ENCODE data around the gene LCP1. TPM values are rescaled to one million over a fixed set of nuclear protein-coding genes. Genes with fewer than 3 reads are reported as not detected.

The LCP1 gene
- total and polyA plus RNA-seq, 2 of the 13 experiments (the other 11 are each of a cell fraction or from before 2014, with no cell fraction given), result 1.6 TPM

GRCh38 chr13:46202188-46202795 is 20.3 kb upstream of the LCP1 start:
- no peaks in the 10 kb centered on the region for H3K36me3 ChIP-seq (replicated peaks in 1 of 2; ENCODE audit: control insufficient read depth in 1 of 2, insufficient read depth in 2 of 2, low read length in 2 of 2)
- intact Hi-C loops (cut with micrococcal nuclease; ENCODE audit: unreplicated experiment) (no loop called here), in situ Hi-C loops (cut with HindIII; ENCODE audit: extremely low pct_ligation_motif_present, low pct_unique_long_range_greater_than_20kb) (no loop called here)
- ATAC-seq (no peak), FAIRE-seq (no peak), DNase-seq (ENCODE audit: low spot score) (no peak)
- no peak overlapping the region for H3K27ac ChIP-seq (ENCODE audit: extremely low read length, insufficient read depth, low read length)
- 34% methylated on average over 3 of the region's 3 CpGs for WGBS (ENCODE audit: low lambda C conversion rate)
- H3K4me3 ChIP-seq (replicated peaks in 1 of 3; ENCODE audit: insufficient read depth in 1 of 3, low read depth in 2 of 3, low read length in 3 of 3), result no peak overlapping the region
- BruUV-seq (replicated peaks), result no TSS peak
- no peaks in the 10 kb centered on the region for H3K79me2 ChIP-seq (ENCODE audit: insufficient read depth, low read length)
- no peaks in the 10 kb centered on the region for H3K9me3 ChIP-seq (ENCODE audit: low read length)
- CTCF ChIA-PET (ENCODE audit: low intra/inter-chr PET ratio, low total read pairs), result no interaction called here
- peaks cover 0 to under 1% of the 10 kb centered on the region in 2 experiments; a peak in 2 of 5 replicates for H3K27me3 ChIP-seq (ENCODE audit: control insufficient read depth in 1 of 2, insufficient read depth in 2 of 2, low read length in 2 of 2)
- no peak overlapping the region for H2AFZ ChIP-seq (ENCODE audit: low read length)
- H3K4me2 ChIP-seq (ENCODE audit: low read depth, low read length), result no peak overlapping the region
- no peaks in the 10 kb centered on the region for H4K20me1 ChIP-seq (ENCODE audit: insufficient read depth, low read length)
- H3K4me1 ChIP-seq (ENCODE audit: insufficient read depth, low read length), result no peaks in the 10 kb centered on the region
- POLR2A ChIA-PET, result no interaction called here
- H3K9ac ChIP-seq (ENCODE audit: insufficient read depth, low read depth, low read length), result no peak overlapping the region
- TF ChIP-seq ZSCAN29 (CRISPR knock-in tag; conservative IDR thresholded peaks at IDR 0.05) (no peak), PHF21A (CRISPR knock-in tag; IDR thresholded peaks at IDR 0.05) (no peak), ZNF253 (CRISPR knock-in tag; IDR thresholded peaks at IDR 0.05; ENCODE audit: borderline replicate concordance) (no peak), SKIL (CRISPR knock-in tag; IDR thresholded peaks at IDR 0.05; ENCODE audit: borderline replicate concordance) (no peak), ZNF274 (CRISPR knock-in tag; IDR thresholded peaks at IDR 0.05) (no peak), TFAP4 (IDR thresholded peaks at IDR 0.05; ENCODE audit: borderline replicate concordance, low read depth) (no peak), SCMH1 (CRISPR knock-in tag; IDR thresholded peaks at IDR 0.05; ENCODE audit: borderline replicate concordance) (no peak), ZBTB7A (CRISPR knock-in tag; IDR thresholded peaks at IDR 0.05) (no peak), ZFP90 (CRISPR knock-in tag; IDR thresholded peaks at IDR 0.05; ENCODE audit: borderline replicate concordance) (no peak), EHMT2 (IDR thresholded peaks at IDR 0.05; ENCODE audit: borderline replicate concordance, low read depth, low read length) (no peak), NFYC (CRISPR knock-in tag; IDR thresholded peaks at IDR 0.05) (no peak), ZNF407 (CRISPR knock-in tag; IDR thresholded peaks at IDR 0.05; ENCODE audit: not compliant biosample characterization) (no peak), HNRNPLL (IDR thresholded peaks at IDR 0.05; ENCODE audit: low read depth, low read length, poor library complexity, severe bottlenecking) (no peak), ZSCAN9 (CRISPR knock-in tag; IDR thresholded peaks at IDR 0.05; ENCODE audit: borderline replicate concordance) (no peak)
